CD4-positive, alpha-beta T cell treated with Interleukin-6 at 100 ng/mL for 8 hours (primary cell): ENCODE data around the gene REV3L.
"Not testable (repeated sequence)": the region's sequence is repeated elsewhere in the genome, so short reads cannot be mapped to it uniquely, and the experiment has no call there.

Source experiments
- DNase-seq: peaks from one replicate; pipeline ENCODE4 v3.0.0-alpha.2; 2020; ENCODE audit warnings: mixed read lengths, low spot score

REV3L gene

GRCh38 chr6:111258615-111259088 lies 224.4 kb downstream of the REV3L start:
- no peak for DNase-seq

- DNase-seq: no peak
Measured at GRCh38 chr6:111258010-111258409, 225.0 kb downstream of the REV3L start.

- DNase-seq: no peak
Measured at GRCh38 chr6:111256646-111257045, 226.4 kb downstream of the REV3L start.

GRCh38 chr6:111255838-111256237 lies 227.2 kb downstream of the REV3L start:
- not testable (repeated sequence) for DNase-seq

- no peak for DNase-seq
Measured at GRCh38 chr6:111254779-111255166, 228.2 kb downstream of the REV3L start.

GRCh38 chr6:111254004-111254778 lies 228.8 kb downstream of the REV3L start:
- DNase-seq: no peak

GRCh38 chr6:111252726-111253125 lies 230.3 kb downstream of the REV3L start:
- no peak for DNase-seq

GRCh38 chr6:111250791-111251354 lies 232.1 kb downstream of the REV3L start:
- no peak for DNase-seq
